GM12892 (cell line): ENCODE results near the gene NEDD4L.

Experiments used
- POLR2A ChIP-seq: IDR thresholded peaks from 2 replicates; pipeline ENCODE4 v1.6.1; 2011; ENCODE audit warnings: low read depth, low read length, control low read depth
- POLR2AphosphoS5 ChIP-seq: IDR thresholded peaks from 2 replicates; pipeline ENCODE4 v1.6.1; 2011; ENCODE audit warnings: low read depth, low read length, control low read depth
- TAF1 ChIP-seq: IDR thresholded peaks from 2 replicates; pipeline ENCODE4 v1.6.1; 2011; ENCODE audit warnings: low read depth, mild to moderate bottlenecking, control low read depth, low read length, borderline replicate concordance

- TF ChIP-seq TAF1 (no peak), POLR2AphosphoS5 (no peak), POLR2A (no peak)
These were observed 14.7 kb downstream of the NEDD4L start for GRCh38 chr18:58058720-58059119.
